Umbilical cord (tissue), 2 donors: Measurements from ENCODE around the gene RBPJL. TPM values are rescaled to one million over a fixed set of nuclear protein-coding genes. Genes with fewer than 3 reads are reported as not detected.

ENCODE experiments used
- DNase-seq: peaks from one replicate; pipeline ENCODE4 v3.0.0-alpha.2; 2015; ENCODE audit warnings: low spot score
- total RNA-seq: library from RNA; depleted of rRNA; stranded (reverse); fragments of >200 nt; gene quantifications from one replicate; pipeline ENCODE4 v1.2.3, GENCODE V29; 2014; ENCODE audit warnings: low replicate concordance; ENCODE audit not compliant: insufficient read depth

Gene RBPJL
- total RNA-seq, 1 donor from 2014 or later: not detected

GRCh38 chr20:45316150-45317080 is 9.8 kb downstream of the RBPJL start:
- no peak for DNase-seq

GRCh38 chr20:45317826-45318225 is 11.2 kb downstream of the RBPJL start:
- DNase-seq: no peak

- no peak for DNase-seq
These were observed 11.8 kb downstream of the RBPJL start for GRCh38 chr20:45318386-45318939.

DNA sequence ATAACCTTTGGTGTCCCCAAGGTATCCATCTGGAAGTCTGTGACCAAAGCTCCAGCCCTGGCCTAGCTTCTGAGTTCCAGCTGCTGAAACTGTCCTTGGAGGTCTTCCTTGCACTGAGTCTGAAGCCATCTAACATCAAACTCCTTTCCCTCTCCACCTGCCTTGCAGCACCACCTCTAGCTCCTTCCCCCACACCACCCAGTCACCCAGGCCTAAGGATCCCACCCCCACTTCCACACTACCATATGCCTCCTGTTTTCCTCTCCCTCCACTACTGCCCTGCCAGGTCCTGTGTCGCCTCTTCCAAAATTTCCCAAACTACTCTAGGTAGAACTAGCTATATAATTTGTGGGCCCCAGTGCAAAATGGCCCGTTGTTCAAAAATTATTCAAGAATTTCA is 12.3 kb downstream of the RBPJL start:
- DNase-seq: no peak

GRCh38 chr20:45320948-45321595 is 14.4 kb downstream of the RBPJL start:
- no peak for DNase-seq

DNA sequence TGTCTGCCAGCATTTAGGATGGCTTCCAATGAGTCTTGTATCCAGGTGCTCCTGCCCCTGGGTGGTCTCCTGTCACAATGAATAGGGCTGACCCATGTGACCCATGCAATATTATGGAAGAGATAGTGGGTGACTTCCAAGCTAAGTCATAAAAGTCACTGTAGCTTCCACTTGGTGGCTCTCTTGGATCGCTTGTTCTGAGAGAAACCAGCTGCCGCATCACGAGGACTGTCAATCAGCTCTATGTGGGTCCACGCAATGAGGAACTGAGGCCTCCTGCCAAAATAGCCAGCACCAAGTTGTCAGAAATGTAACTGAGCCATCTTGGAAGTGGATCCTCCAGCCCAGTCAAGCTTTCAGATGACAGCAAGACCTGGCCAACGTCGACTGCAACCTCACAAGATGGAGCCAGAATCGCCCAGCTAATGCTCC is 16.3 kb downstream of the RBPJL start:
- peak; percentile 50 for DNase-seq

- no peak for DNase-seq
These were observed 17.1 kb downstream of the RBPJL start for GRCh38 chr20:45323731-45324130.

- DNase-seq: no peak
These were observed 18.7 kb downstream of the RBPJL start for GRCh38 chr20:45325371-45325770.

- no peak for DNase-seq
These were observed 21.8 kb downstream of the RBPJL start for GRCh38 chr20:45328451-45328850.

DNA sequence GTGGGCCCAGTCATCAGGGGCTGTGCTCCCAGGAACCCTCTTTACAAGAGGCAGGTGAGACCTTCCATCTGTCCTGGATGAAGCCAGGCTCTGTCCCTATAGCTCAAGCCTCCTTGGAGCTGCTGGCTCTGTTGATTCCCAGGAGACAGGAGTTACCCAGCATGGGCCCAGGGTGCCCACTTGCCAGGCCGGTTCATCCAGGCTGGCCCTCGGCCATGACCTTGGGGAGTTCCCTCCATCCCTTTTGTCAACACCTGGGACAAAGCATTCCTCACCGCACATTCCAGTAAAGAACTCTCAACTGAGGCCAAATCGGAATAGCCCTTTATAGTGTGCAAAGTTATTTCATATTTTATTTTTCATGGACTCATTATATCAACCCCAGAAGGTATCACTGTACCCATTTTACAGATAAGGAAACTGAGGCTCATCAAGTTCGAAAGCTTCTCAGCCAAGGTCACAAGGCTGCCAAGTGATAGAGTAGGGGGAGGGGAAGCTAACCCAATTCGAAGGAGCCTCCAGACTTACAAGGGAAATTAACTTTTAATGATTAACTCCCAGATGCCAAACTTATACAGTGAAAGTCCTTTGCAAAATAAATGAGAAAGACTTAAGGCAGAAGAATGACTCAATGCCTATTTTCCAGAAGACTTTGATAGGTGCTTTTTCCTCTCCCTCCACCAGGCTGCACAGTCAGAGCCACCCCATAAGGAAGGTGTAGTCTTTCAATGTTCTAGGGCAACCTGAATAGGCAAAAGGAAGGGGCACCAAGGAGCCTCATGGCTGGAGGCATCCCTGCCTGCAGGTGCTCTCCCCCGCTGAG is 23.1 kb downstream of the RBPJL start:
- DNase-seq: no peak

DNA sequence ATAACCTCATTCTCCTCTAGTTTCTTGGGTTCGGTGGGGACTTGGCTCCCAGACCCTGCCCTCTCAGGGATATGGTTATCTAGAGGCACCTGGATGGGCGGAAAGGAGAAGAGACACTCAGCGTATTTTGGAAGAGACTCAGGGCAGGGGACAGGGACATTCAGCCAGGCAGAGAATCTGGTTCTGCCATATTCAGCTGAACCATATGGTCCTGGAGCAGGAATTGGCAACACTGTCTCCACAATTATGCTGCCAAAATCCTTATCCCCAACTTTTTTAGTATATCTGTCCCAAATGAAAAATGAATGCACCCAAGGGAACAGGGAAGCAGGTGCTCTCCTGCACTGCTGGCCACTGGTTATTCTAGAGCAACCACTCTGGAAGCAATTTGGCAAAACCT is 23.8 kb downstream of the RBPJL start:
- DNase-seq: no peak

GRCh38 chr20:45336530-45337366 is 30.1 kb downstream of the RBPJL start:
- DNase-seq: no peak

DNA sequence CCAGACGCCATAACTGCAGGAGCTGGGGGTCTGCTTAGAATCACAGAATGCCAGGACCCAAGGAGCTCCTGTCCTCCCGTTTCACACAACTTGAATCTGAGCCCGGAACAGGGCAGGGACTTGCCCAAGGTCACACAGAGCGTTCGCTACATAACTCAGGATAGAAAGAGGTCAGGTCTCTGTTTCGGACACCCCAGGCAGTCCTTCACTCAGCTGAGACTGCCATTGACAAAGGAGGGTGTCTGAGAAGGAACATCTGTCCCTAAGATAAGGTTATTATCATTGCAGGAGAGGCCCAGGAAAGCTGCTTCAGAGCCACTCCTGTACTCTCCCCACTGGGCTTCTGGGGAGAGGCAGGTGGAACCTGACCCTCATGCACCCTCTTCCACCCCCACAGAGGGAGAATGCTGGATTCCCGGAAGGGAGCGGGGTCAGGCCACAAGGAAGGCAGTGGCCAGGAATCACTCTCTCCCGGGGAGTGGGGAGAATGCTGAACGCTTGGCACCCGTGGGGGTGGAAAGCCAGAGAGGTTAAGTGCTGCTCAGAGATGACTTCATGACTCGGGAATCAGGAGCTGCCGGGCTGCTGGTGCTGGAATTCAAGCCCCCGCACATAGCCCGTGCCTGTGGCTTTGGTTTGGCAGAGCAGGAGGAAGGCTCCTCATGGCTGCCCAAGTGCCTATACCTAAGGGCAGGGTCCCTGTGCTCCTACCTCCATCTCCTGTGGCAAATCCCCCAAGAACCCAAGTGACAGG is 30.9 kb downstream of the RBPJL start:
- peak; percentile 72 for DNase-seq

GRCh38 chr20:45338121-45339030 is 31.7 kb downstream of the RBPJL start:
- DNase-seq: no peak

DNA sequence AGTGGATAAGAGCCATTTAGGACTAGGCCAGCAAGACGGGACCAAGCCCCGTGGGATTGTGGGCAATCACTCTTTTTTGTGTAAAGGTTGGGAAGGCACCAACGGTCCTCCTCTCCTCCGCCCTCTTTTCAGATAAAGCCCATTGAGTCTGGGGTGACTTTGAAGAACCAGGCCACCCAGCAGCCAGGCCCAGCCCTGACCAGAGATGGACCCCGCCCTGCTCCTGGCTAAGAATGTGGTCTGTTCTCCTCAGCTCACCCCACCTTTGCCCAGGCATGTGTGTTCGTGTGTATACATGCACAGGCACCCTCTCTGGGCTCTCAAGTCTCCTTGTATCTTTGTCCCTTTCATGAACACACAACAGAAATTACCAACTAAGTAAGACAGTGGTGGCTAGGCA is 32.4 kb downstream of the RBPJL start:
- DNase-seq: no peak

- DNase-seq: no peak
These were observed 33.2 kb downstream of the RBPJL start for GRCh38 chr20:45339799-45340198.

DNA sequence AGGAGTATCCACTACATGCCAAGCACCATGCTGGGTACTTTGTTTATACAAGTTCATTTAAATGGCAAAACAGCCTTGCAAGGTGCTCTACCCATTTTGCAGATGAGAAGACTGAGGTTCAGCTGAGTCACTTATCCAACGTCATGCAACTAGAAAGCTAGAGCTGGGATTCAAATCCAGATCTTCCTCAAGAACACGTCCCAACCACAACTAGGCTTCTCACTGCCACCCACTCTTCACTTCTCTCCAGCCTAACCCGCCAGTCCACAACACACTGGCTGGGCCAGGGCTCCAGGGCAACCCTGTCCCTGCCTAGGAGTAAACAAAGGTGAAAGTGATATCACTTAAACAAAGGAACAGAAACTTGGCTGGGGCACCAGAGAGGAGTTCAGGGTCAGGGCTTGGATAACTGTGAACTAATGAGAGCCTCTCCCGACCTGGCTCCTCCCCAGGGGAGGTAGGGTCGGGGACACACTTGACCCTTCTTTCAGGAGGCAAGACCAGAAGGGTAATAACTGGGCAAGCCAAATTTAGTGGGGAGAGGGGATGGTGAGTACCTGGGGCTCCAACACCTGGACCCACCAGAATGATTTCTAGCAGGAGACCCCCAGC is 33.7 kb downstream of the RBPJL start:
- no peak for DNase-seq

DNA sequence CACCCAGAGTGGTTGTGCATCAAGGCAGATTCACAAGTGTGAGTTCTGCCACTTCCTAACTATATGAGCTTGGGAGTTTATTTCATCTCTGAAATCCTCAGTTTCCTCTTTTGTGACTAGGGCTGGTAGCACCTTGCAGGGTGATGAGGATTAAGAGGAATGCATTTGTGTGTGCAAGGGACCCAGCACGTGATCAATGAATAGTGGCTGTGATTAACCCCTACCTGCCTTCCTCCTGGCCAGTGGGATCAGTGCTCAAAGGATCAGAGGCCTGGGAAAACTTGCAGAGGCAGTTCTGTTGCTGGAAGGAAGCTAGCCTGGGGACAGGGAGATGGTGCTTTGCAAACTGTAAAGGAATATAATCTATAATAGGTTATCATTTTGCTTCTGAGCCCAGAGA is 34.3 kb downstream of the RBPJL start:
- DNase-seq: no peak

DNA sequence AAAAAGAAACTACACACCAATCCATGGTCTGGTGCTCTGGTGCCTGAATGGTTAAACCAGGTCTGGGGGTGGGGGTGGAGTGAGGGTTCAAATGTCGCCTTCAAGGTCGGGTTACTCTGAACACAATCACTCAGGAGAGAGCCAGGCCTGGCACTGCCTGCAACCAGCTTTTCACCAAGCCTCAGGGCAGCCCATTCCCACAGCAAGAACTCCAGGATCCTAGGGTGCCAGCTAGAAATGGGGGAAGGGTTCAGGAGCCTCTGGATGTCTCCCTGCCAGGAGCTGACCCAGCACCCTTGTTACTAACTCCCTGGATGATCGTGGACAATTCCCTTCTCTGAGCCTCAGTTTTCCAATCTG is 34.9 kb downstream of the RBPJL start:
- DNase-seq: no peak
